Amniotic epithelial cell (primary cell): ENCODE data around the gene OR2T4.

ENCODE experiments used
- DNase-seq: peaks from one replicate; pipeline ENCODE4 v3.0.0-alpha.2; 2010; ENCODE audit warnings: low read depth

Gene OR2T4

GRCh38 chr1:248361121-248361715, at the start of gene OR2T4:
Gene OR2T4, plus strand, starts transcription at chr1:248361665. Its CDS starts 0 bp downstream, at chr1:248361665.
- no peak for DNase-seq

- no peak for DNase-seq
These were observed 44.7 kb upstream of the OR2T4 start for GRCh38 chr1:248316796-248317195.

GRCh38 chr1:248324468-248324867, 37.0 kb upstream of the OR2T4 start, which contains the start of gene OR2M7:
Gene OR2M7, minus strand, starts transcription at chr1:248324568. Its CDS starts 0 bp downstream, at chr1:248324568.
- no peak for DNase-seq

- DNase-seq: no peak
These were observed 18.0 kb upstream of the OR2T4 start for GRCh38 chr1:248343451-248343850.

GRCh38 chr1:248348475-248348874, 13.0 kb upstream of the OR2T4 start, which contains the start of gene OR14C36:
Gene OR14C36, plus strand, starts transcription at chr1:248348775. Its CDS starts 0 bp downstream, at chr1:248348775.
- DNase-seq: no peak

GRCh38 chr1:248359415-248359814, 2.0 kb upstream of the OR2T4 start:
- DNase-seq: no peak

- no peak for DNase-seq
These were observed 5.1 kb downstream of the OR2T4 start for GRCh38 chr1:248366609-248367008.

- no peak for DNase-seq
These were observed 10.9 kb downstream of the OR2T4 start for GRCh38 chr1:248372394-248372793.

- DNase-seq: no peak
These were observed 12.3 kb downstream of the OR2T4 start for GRCh38 chr1:248373761-248374160.

GRCh38 chr1:248375446-248375845, 14.0 kb downstream of the OR2T4 start, which contains the start of gene OR2T6:
Gene OR2T6, plus strand, starts transcription at chr1:248375746. Its CDS starts 11,863 bp downstream, at chr1:248387609.
- DNase-seq: no peak

GRCh38 chr1:248376916-248377315, 15.5 kb downstream of the OR2T4 start:
- no peak for DNase-seq

- DNase-seq: no peak
These were observed 19.4 kb downstream of the OR2T4 start for GRCh38 chr1:248380854-248381253.

GRCh38 chr1:248388426-248388825, 27.0 kb downstream of the OR2T4 start:
- no peak for DNase-seq

GRCh38 chr1:248393050-248393449, 31.6 kb downstream of the OR2T4 start:
- no peak for DNase-seq

- DNase-seq: no peak
These were observed 41.3 kb downstream of the OR2T4 start, which contains the start of gene OR2T1 for GRCh38 chr1:248402748-248403147. Gene OR2T1, plus strand, starts transcription at chr1:248403048. Its CDS starts 3,100 bp downstream, at chr1:248406148.

- peak; percentile 37 for DNase-seq
These were observed 42.6 kb downstream of the OR2T4 start for GRCh38 chr1:248404024-248404423.

GRCh38 chr1:248406721-248407692, 45.5 kb downstream of the OR2T4 start:
- no peak for DNase-seq
